ENCODE results near the gene OR2AG1.
"Not testable (repeated sequence)": the region's sequence is repeated elsewhere in the genome, so short reads cannot be mapped to it uniquely, and the experiment has no call there.

OR2AG1 gene

DNA sequence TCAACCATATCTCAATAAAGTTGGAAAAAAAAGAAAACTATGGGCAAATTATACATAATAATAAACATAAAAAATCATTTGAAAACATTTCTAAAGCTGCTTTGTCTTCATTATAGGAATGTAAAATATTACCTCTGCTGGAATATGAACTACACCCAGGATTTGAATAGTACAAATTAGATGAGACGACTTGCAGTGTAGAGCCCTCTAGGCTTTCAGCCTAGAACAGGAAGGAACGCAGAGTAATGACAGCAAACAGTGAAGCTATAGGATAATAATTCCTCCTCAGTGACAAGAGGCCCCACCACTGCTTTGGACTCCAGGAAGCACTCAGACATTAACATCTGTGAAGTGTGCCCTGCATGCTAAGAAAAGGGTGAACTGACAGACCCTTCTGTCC is 7.7 kb downstream of the OR2AG1 start (continued):
- TF ChIP-seq ZNF8 (CRISPR knock-in tag; IDR thresholded peaks at IDR 0.05), result no peak

- no peak for ATAC-seq
- no peak for TF ChIP-seq TCF4 (CRISPR knock-in tag; IDR thresholded peaks at IDR 0.05; ENCODE audit: borderline replicate concordance)
- TF ChIP-seq ZNF565 (CRISPR knock-in tag; conservative IDR thresholded peaks at IDR 0.05; ENCODE audit: low read depth), result no peak
- TF ChIP-seq ZFP30 (CRISPR knock-in tag; IDR thresholded peaks at IDR 0.05), result no peak
- TF ChIP-seq OSR1 (CRISPR knock-in tag; IDR thresholded peaks at IDR 0.05), result no peak
- TF ChIP-seq ZFP3 (CRISPR knock-in tag; IDR thresholded peaks at IDR 0.05), result no peak
Measured at GRCh38 chr11:6794639-6795038, 11.8 kb downstream of the OR2AG1 start.

DNA sequence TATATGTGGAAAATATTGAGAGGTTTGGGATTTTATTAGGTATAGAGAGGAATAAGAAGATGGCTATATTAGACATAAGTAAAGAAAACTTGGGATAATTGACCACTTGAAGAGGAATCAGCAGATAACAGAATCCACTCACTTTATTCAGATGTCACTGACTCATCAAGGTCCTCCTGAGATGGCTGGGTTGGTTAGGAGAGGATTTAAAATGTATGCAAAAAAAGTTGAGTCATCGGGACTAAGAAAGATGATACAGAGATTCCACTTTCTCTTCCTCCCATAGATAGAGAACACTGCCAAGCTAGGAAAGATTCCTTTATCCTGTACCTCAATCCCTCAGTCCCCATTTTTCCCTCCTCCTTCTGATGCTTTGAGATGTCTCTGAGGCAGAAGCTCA is 16.6 kb downstream of the OR2AG1 start, which contains the start of gene OR6A2:
OR6A2 (minus strand) TSS at position 288 of the 400 bp plus-strand sequence. CDS start 3,981 bp downstream, outside the sequence.
- no peak for TF ChIP-seq ZFP30 (CRISPR knock-in tag; IDR thresholded peaks at IDR 0.05)
- no peak for TF ChIP-seq RARB (CRISPR knock-in tag; IDR thresholded peaks at IDR 0.05)
- TF ChIP-seq ZNF565 (CRISPR knock-in tag; conservative IDR thresholded peaks at IDR 0.05; ENCODE audit: low read depth), result no peak
- no peak for ATAC-seq

- not testable (repeated sequence) for ATAC-seq
Measured at GRCh38 chr11:6801075-6801474, 18.3 kb downstream of the OR2AG1 start.

- TF ChIP-seq PATZ1 (CRISPR knock-in tag; IDR thresholded peaks at IDR 0.05; ENCODE audit: borderline replicate concordance) (no peak), ZFP3 (CRISPR knock-in tag; IDR thresholded peaks at IDR 0.05) (no peak), CSDC2 (CRISPR knock-in tag; IDR thresholded peaks at IDR 0.05) (no peak), ESRRG (CRISPR knock-in tag; IDR thresholded peaks at IDR 0.05) (no peak), ZNF565 (CRISPR knock-in tag; conservative IDR thresholded peaks at IDR 0.05; ENCODE audit: low read depth) (no peak), GLIS3 (CRISPR knock-in tag; IDR thresholded peaks at IDR 0.05) (no peak), ISL1 (CRISPR knock-in tag; IDR thresholded peaks at IDR 0.05) (no peak), TOX (CRISPR knock-in tag; IDR thresholded peaks at IDR 0.05; ENCODE audit: borderline replicate concordance) (no peak), ZNF70 (CRISPR knock-in tag; IDR thresholded peaks at IDR 0.05) (no peak), RARB (CRISPR knock-in tag; IDR thresholded peaks at IDR 0.05) (no peak), CREB5 (CRISPR knock-in tag; IDR thresholded peaks at IDR 0.05; ENCODE audit: low read depth) (no peak), TCF4 (CRISPR knock-in tag; IDR thresholded peaks at IDR 0.05; ENCODE audit: borderline replicate concordance) (no peak), PPARA (CRISPR knock-in tag; IDR thresholded peaks at IDR 0.05; ENCODE audit: borderline replicate concordance) (no peak), ZNF8 (CRISPR knock-in tag; IDR thresholded peaks at IDR 0.05) (no peak)
- TF ChIP-seq, protein P1, sequence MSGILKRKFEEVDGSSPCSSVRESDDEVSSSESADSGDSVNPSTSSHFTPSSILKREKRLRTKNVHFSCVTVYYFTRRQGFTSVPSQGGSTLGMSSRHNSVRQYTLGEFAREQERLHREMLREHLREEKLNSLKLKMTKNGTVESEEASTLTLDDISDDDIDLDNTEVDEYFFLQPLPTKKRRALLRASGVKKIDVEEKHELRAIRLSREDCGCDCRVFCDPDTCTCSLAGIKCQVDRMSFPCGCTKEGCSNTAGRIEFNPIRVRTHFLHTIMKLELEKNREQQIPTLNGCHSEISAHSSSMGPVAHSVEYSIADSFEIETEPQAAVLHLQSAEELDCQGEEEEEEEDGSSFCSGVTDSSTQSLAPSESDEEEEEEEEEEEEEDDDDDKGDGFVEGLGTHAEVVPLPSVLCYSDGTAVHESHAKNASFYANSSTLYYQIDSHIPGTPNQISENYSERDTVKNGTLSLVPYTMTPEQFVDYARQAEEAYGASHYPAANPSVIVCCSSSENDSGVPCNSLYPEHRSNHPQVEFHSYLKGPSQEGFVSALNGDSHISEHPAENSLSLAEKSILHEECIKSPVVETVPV (CRISPR knock-in tag; IDR thresholded peaks at IDR 0.05), result no peak
- TF ChIP-seq, protein P2, sequence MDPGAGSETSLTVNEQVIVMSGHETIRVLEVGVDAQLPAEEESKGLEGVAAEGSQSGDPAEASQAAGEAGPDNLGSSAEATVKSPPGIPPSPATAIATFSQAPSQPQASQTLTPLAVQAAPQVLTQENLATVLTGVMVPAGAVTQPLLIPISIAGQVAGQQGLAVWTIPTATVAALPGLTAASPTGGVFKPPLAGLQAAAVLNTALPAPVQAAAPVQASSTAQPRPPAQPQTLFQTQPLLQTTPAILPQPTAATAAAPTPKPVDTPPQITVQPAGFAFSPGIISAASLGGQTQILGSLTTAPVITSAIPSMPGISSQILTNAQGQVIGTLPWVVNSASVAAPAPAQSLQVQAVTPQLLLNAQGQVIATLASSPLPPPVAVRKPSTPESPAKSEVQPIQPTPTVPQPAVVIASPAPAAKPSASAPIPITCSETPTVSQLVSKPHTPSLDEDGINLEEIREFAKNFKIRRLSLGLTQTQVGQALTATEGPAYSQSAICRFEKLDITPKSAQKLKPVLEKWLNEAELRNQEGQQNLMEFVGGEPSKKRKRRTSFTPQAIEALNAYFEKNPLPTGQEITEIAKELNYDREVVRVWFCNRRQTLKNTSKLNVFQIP (CRISPR knock-in tag; IDR thresholded peaks at IDR 0.05; ENCODE audit: borderline replicate concordance, low read depth), result no peak
- peak; percentile 83 for ATAC-seq
Measured at GRCh38 chr11:6812390-6813005, 29.7 kb downstream of the OR2AG1 start.

DNA sequence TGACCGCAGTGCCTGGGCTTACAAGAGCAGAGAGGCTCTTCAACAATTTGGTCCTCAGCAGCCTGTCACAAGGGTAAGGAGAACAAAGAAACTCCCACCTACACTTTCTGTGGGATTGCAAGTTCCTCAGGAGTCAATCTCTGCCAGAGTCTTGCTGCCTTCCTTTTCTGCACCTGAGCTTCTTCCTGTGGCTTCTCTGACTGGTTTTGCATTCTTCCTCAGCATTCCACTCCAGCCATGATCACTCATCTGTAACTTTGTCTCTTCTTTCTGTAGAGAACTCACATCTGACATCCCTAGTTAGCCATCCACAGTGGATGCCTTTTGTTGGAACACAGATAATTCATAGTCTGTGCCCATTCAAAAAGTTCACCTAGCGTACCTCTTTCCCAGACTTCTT is 30.8 kb downstream of the OR2AG1 start:
- ATAC-seq, result no peak
- no peak for TF ChIP-seq ARNTL (CRISPR knock-in tag; IDR thresholded peaks at IDR 0.05; ENCODE audit: borderline replicate concordance, low read depth)
